22Rv1 (cell line): ENCODE data around the gene UBA5.

Experiments
- CTCF ChIP-seq: fragments of 450-650 bp; IDR thresholded peaks from 2 replicates; pipeline ENCODE4 v1.5.1; 2017; ENCODE audit warnings: mild to moderate bottlenecking
- ZFX ChIP-seq: fragments of 450-650 bp; IDR thresholded peaks from 2 replicates; pipeline ENCODE4 v1.6.1; 2017; ENCODE audit warnings: antibody characterized with exemption, borderline replicate concordance

DNA sequence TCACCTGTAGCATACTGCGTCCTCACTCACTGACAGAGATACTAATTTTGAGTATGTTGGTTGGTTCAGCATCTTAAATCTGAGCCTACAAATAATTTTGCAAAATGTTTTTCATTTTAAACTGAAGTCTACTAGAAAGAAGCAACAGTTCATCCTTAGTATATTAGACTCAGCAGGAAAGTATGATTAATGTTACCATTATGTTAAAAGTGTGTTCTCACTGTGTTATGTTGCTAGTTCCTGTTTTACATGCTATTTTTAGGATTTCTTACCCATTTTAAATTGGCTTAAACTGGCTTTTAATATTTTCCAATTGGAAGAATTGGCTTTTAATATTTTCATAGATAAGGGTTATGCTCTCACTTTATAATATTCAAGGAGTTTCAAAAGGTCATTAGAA is 37.4 kb upstream of the UBA5 start:
- TF ChIP-seq CTCF (no peak), ZFX (no peak)
